ENCODE data around the gene SLC6A1. TPM values are rescaled to one million over a fixed set of nuclear protein-coding genes. Genes with fewer than 3 reads are reported as not detected.

The SLC6A1 gene
- total RNA-seq, 4 donors from 2014 or later = 3.9 to 7.3 (median 5.4) TPM

- no peak for DNase-seq (ENCODE audit: low spot score in 2 of 2)
- H3K9me3 ChIP-seq = no peaks in the 10 kb centered on the region
- H3K27ac ChIP-seq = no peak overlapping the region
- H3K27me3 ChIP-seq = no peaks in the 10 kb centered on the region
- H3K4me1 ChIP-seq = peaks cover 0 to 4% (median 0%) of the 10 kb centered on the region in 4 donors
- H3K36me3 ChIP-seq = no peaks in the 10 kb centered on the region
- 43 to 47% methylated on average over 6 of the region's 6 CpGs for WGBS, 2 donors
- TF ChIP-seq POLR2A (IDR thresholded peaks at IDR 0.05) (no peak), CTCF (IDR thresholded peaks at IDR 0.05) (no peak), EP300 (IDR thresholded peaks at IDR 0.05) (no peak)
- no peak overlapping the region for H3K4me3 ChIP-seq
These were observed 84.2 kb downstream of the SLC6A1 start for GRCh38 chr3:11076711-11077110.

GRCh38 chr3:11077466-11077865 is 84.9 kb downstream of the SLC6A1 start:
- peaks cover 0 to 4% (median 0%) of the 10 kb centered on the region in 4 donors for H3K4me1 ChIP-seq

GRCh38 chr3:11078826-11079515 is 86.4 kb downstream of the SLC6A1 start:
- Histone ChIP-seq H3K27ac (no peak overlapping the region), H3K4me3 (no peak overlapping the region), H3K36me3 (no peaks in the 10 kb centered on the region), H3K27me3 (no peaks in the 10 kb centered on the region), H3K4me1 (peaks cover 0 to 4% (median 0%) of the 10 kb centered on the region in 4 donors), H3K9me3 (no peaks in the 10 kb centered on the region)
- WGBS, 2 donors = 79 to 82% methylated on average over 5 of the region's 5 CpGs
- DNase-seq (ENCODE audit: low spot score in 2 of 2) = no peak
- TF ChIP-seq POLR2A (IDR thresholded peaks at IDR 0.05) (no peak), CTCF (IDR thresholded peaks at IDR 0.05) (no peak), EP300 (IDR thresholded peaks at IDR 0.05) (no peak)

More at GRCh38 chr3:11077466-11077865, 84.9 kb downstream of the SLC6A1 start:
- Histone ChIP-seq H3K27me3 (no peaks in the 10 kb centered on the region), H3K4me3 (no peak overlapping the region), H3K36me3 (no peaks in the 10 kb centered on the region), H3K27ac (no peak overlapping the region), H3K9me3 (no peaks in the 10 kb centered on the region)
- 83 to 96% methylated on average over 2 of the region's 2 CpGs for WGBS, 2 donors
- DNase-seq (ENCODE audit: low spot score in 2 of 2) = no peak
- TF ChIP-seq EP300 (IDR thresholded peaks at IDR 0.05) (peak in 1 of 2 donors; percentile 31), CTCF (IDR thresholded peaks at IDR 0.05) (no peak), POLR2A (IDR thresholded peaks at IDR 0.05) (no peak)

GRCh38 chr3:11080492-11080891 is 87.9 kb downstream of the SLC6A1 start:
- WGBS, 2 donors = 46 to 50% methylated on average over 5 of the region's 5 CpGs
- no peak for DNase-seq (ENCODE audit: low spot score in 2 of 2)
- Histone ChIP-seq H3K36me3 (no peaks in the 10 kb centered on the region), H3K4me1 (peaks cover 0 to 4% (median 0%) of the 10 kb centered on the region in 4 donors), H3K4me3 (no peak overlapping the region), H3K27ac (no peak overlapping the region), H3K9me3 (no peaks in the 10 kb centered on the region), H3K27me3 (no peaks in the 10 kb centered on the region)
- TF ChIP-seq CTCF (IDR thresholded peaks at IDR 0.05) (no peak), EP300 (IDR thresholded peaks at IDR 0.05) (no peak), POLR2A (IDR thresholded peaks at IDR 0.05) (no peak)

- no peak for DNase-seq (ENCODE audit: low spot score in 2 of 2)
- TF ChIP-seq CTCF (IDR thresholded peaks at IDR 0.05) (no peak), POLR2A (IDR thresholded peaks at IDR 0.05) (no peak), EP300 (IDR thresholded peaks at IDR 0.05) (no peak)
- Histone ChIP-seq H3K36me3 (no peaks in the 10 kb centered on the region), H3K9me3 (no peaks in the 10 kb centered on the region), H3K27me3 (no peaks in the 10 kb centered on the region), H3K4me1 (peaks cover 0 to 4% (median 0%) of the 10 kb centered on the region in 4 donors), H3K27ac (no peak overlapping the region), H3K4me3 (no peak overlapping the region)
- 25 to 32% methylated on average over 1 to 2 of the region's 2 CpGs for WGBS, 2 donors
These were observed 91.5 kb downstream of the SLC6A1 start for GRCh38 chr3:11084098-11084497.
